Spleen (tissue), 11 donors: ENCODE data around the gene CD8A. TPM values are rescaled to one million over a fixed set of nuclear protein-coding genes. Genes with fewer than 3 reads are reported as not detected.

Experiments
- DNase-seq: peaks from one replicate; pipeline ENCODE4 v3.0.0-alpha.2; 2020
- H3K27ac ChIP-seq, 8 donors: fragments of 200-600 bp; sonication (generic) in 7 of 8; 1 replicate in 4 of 8; 2 replicates in 4 of 8; pipeline versions ENCODE4 v1.5.0 to v1.8.0; 2016 to 2021; ENCODE audit warnings: inconsistent platforms in 4 of 8, mild to moderate bottlenecking in 4 of 8, moderate library complexity in 1 of 8
- H3K27me3 ChIP-seq, 7 donors: fragments of 200-600 bp; sonication (generic) in 6 of 7; replicated peaks in 1 of 7; 1 replicate in 4 of 7; 2 replicates in 3 of 7; pipeline versions ENCODE4 v1.5.0 to v1.8.0; 2016 to 2021; ENCODE audit warnings: inconsistent platforms in 3 of 7, mild to moderate bottlenecking in 1 of 7
- H3K36me3 ChIP-seq, 6 donors: fragments of 200-600 bp; sonication (generic) in 5 of 6; 1 replicate in 4 of 6; 2 replicates in 2 of 6; pipeline versions ENCODE4 v1.5.0 to v1.8.0; 2016 to 2021; ENCODE audit warnings: inconsistent platforms in 2 of 6
- H3K4me1 ChIP-seq, 6 donors: fragments of 200-600 bp; sonication (generic) in 5 of 6; 1 replicate in 3 of 6; 2 replicates in 3 of 6; pipeline versions ENCODE4 v1.5.0 to v1.8.0; 2016 to 2021; ENCODE audit warnings: inconsistent platforms in 3 of 6
- H3K4me3 ChIP-seq, 8 donors: fragments of 200-600 bp; sonication (generic) in 7 of 8; 1 replicate in 4 of 8; 2 replicates in 4 of 8; pipeline versions ENCODE4 v1.5.0 to v1.8.0; 2016 to 2021; ENCODE audit warnings: inconsistent platforms in 4 of 8, mild to moderate bottlenecking in 4 of 8, moderate library complexity in 2 of 8
- H3K9me3 ChIP-seq, 8 donors: fragments of 200-600 bp; sonication (generic) in 7 of 8; 1 replicate in 4 of 8; 2 replicates in 4 of 8; pipeline versions ENCODE4 v1.5.0 to v1.8.0; 2016 to 2021; ENCODE audit warnings: inconsistent platforms in 4 of 8
- CTCF ChIP-seq, 11 experiments: fragments of 200-600 bp in 7 of 11; fragments of 450-650 bp in 4 of 11; sonication (generic) in 4 of 11; IDR thresholded peaks in 8 of 11; conservative IDR thresholded peaks in 3 of 11; 1 replicate in 7 of 11; 2 replicates in 4 of 11; pipeline versions ENCODE4 v1.4.0 to v1.8.0; 2016 to 2021; ENCODE audit warnings: antibody characterized with exemption in 11 of 11, inconsistent platforms in 4 of 11, mild to moderate bottlenecking in 1 of 11
- POLR2A ChIP-seq, 3 donors: fragments of 450-650 bp; IDR thresholded peaks; one replicate each; pipeline ENCODE4 v1.5.1; 2017; ENCODE audit warnings: antibody characterized with exemption in 3 of 3, mild to moderate bottlenecking in 1 of 3
- POLR2AphosphoS5 ChIP-seq, 3 donors: sonication (generic); formaldehyde crosslinking; IDR thresholded peaks; one replicate each; pipeline ENCODE4 v1.5.1; 2017; ENCODE audit warnings: antibody characterized with exemption in 3 of 3
- WGBS, 5 donors: extraction: QIAGEN DNeasy Blood & Tissue Kit in 3 of 5; methylation state at CpG; one replicate each; pipeline versions ENCODE4 v1.1.5 to v1.1.7; 2013 to 2018; 5-methylcytosine and 5-hydroxymethylcytosine counted together
- intact Hi-C: fragments of 100-400 bp; cut with DNase I; formaldehyde crosslinking; loops from one replicate; pipeline ENCODE4 v1.15.0; 2023; ENCODE audit warnings: low total_unique reads
- polyA plus RNA-seq, 3 donors: library from polyadenylated mRNA; stranded (reverse); fragments of 200-250 nt; gene quantifications; one replicate each; pipeline ENCODE4 v1.2.1, GENCODE V29; 2013
- total RNA-seq, 7 donors: library from RNA; depleted of rRNA in 3 of 7; stranded (reverse); fragments of >200 nt in 3 of 7; fragmentation: NEBNext Ultra II Directional in 4 of 7; extraction: Animal tissue kit (Norgen Biotek cat#: 25700) in 4 of 7; gene quantifications; one replicate each; pipeline versions ENCODE4 v1.1.0 to v1.2.1, GENCODE V29; 2016 to 2021
- donor health status: healthy with polysubstance abuse.
- donor health status: DM: no; HTN: no; CAD: no; lungs with moderate emphysema.
- donor health status: DM: no; HTN: no; CAD: no.
- donor health status: Bipolar disorder and iron deficiency.
- donor health status: healthy.
- donor health status: DM: no; HTN: no; CAD: no.
- donor health status: DM: yes; HTN: yes; CAD: no.

The CD8A gene
- total and polyA plus RNA-seq, 10 donors: 14.2 to 182 (median 95.8) TPM

DNA sequence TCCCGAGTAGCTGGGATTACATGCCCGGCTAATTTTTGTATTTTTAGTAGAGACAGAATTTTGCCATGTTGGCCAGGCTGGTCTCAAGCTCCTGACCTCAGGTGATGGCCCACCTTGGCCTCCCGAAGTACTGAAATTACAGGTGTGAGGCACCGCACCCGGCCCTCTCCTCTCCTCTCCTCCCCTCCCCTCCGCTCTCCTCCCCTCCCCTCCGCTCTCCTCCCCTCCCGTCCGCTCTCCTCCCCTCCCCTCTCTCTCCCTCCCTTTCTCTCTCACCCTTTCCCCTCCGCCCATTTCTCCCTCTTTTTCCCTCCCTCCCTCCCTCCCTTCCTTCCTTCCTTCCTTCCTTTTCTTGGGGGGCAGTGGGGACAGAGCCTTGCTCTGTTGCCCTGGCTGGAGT lies 42.6 kb upstream of the CD8A start:
- H3K27ac ChIP-seq: no peak overlapping the region
- H3K36me3 ChIP-seq: no peaks in the 10 kb centered on the region
- intact Hi-C loops: no loop called here
- H3K4me3 ChIP-seq: no peak overlapping the region
- H3K4me1 ChIP-seq: peaks cover 0 to 5% (median 0%) of the 10 kb centered on the region in 6 donors
- H3K9me3 ChIP-seq: no peaks in the 10 kb centered on the region
- DNase-seq: no peak
- 71 to 84% (median 77%) methylated on average over 6 to 10 of the region's 10 CpGs for WGBS, 5 donors
- TF ChIP-seq CTCF (IDR thresholded peaks at IDR 0.05 in 8 of 11, conservative IDR thresholded peaks at IDR 0.05 in 3 of 11) (no peak), POLR2A (IDR thresholded peaks at IDR 0.05) (no peak), POLR2AphosphoS5 (IDR thresholded peaks at IDR 0.05) (no peak)
- H3K27me3 ChIP-seq: peaks cover 0 to 6% (median 0%) of the 10 kb centered on the region in 7 donors

DNA sequence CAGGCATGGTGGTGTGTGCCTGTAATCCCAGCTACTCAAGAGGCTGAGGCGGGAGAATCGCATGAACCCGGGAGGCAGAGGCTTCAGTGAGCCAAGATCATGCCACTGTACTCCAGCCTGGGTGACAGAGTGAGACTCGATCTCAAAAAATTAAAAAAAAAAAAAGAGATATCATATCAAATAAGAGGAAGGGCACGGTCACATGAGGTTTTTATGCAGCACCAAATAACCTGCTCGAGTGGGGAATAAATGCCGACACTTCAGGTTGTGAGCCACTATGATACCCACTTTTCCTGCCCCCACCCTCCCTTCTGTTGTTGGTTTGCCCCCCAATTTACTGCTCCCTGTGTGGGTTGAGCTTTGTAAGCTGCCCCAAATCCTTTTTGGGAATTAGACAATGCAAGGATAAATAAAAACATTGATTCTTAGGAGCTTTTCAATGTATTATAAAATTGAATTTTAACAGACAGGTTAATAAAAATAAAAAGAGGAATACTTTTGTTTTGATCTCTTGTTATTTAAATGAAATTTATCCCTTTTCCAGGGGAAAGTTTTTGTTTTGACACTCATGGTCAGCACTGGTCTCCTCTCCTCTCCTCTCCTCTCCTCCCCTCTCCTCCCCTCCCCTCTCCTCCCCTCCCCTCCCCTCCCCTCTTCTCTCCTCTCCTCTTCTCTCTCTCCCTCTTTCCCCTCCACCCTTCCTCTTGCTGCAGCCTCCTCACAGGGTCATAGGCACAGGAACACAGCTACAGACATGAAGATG lies 41.8 kb upstream of the CD8A start:
- Histone ChIP-seq H3K4me1 (no peaks in the 10 kb centered on the region), H3K27ac (no peak overlapping the region), H3K36me3 (no peaks in the 10 kb centered on the region), H3K27me3 (peaks cover 0 to 6% (median 0%) of the 10 kb centered on the region in 7 donors), H3K9me3 (no peaks in the 10 kb centered on the region), H3K4me3 (no peak overlapping the region)
- WGBS, 5 donors: 78 to 85% (median 84%) methylated on average over 7 of the region's 7 CpGs
- TF ChIP-seq POLR2A (IDR thresholded peaks at IDR 0.05): no peak
- DNase-seq: no peak
- intact Hi-C loops: no loop called here

DNA sequence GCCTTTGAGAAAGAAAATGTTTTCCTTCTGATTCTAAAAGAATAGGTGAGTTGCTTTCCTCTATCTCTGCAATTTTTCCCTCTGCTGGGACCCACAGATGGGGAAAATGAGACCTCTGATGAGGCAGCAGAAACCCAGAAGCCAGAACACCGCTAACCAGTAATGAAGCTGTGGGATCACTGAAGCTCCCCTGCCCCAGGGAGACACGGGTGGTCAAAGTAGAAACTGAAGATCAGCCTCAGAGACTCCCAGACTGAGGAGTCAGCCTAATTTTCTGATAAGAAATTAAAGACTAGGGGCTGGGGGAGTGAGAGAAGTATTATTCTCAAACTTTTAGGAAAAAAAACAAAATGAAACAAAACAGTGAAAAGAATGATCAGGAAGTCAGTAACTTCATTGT lies 40.8 kb upstream of the CD8A start:
- H3K4me1 ChIP-seq: no peaks in the 10 kb centered on the region
- no peak for DNase-seq
- H3K27me3 ChIP-seq: peaks cover 0 to 6% (median 0%) of the 10 kb centered on the region in 7 donors
- H3K4me3 ChIP-seq: no peak overlapping the region
- TF ChIP-seq POLR2A (IDR thresholded peaks at IDR 0.05): no peak
- WGBS, 5 donors: 44 to 73% (median 65%) methylated on average over 2 of the region's 2 CpGs
- intact Hi-C loops: no loop called here
- no peaks in the 10 kb centered on the region for H3K36me3 ChIP-seq
- no peak overlapping the region for H3K27ac ChIP-seq
- H3K9me3 ChIP-seq: no peaks in the 10 kb centered on the region

DNA sequence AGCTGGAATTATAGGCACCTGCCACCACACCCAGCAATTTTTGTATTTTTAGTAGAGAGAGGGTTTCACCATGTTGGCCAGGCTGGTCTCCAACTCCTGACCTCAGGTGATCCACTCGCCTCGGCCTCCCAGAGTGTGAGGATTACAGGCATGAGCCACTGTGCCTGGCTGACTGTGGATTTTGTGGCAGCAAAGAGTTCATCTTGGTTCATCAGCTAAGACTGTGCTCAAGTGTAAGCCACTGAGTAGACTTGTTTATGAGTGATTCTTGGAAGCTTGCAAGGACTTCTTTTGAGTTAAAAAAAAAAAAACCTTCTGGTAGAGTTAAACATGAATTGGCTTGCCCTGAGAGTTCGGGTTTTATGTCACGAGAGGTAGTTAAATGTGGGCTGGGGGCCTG lies 36.2 kb upstream of the CD8A start:
- DNase-seq: no peak
- Histone ChIP-seq H3K4me3 (peak overlapping the region in 1 of 8 donors; percentile 62), H3K27ac (peak overlapping the region in 5 of 8 donors; percentile 38 to 82 (median 63)), H3K4me1 (no peaks in the 10 kb centered on the region), H3K36me3 (no peaks in the 10 kb centered on the region), H3K27me3 (peaks cover 0 to 5% (median 0%) of the 10 kb centered on the region in 7 donors), H3K9me3 (peaks cover 0 to 16% (median 11%) of the 10 kb centered on the region in 8 donors)
- TF ChIP-seq POLR2AphosphoS5 (IDR thresholded peaks at IDR 0.05): no peak
- TF ChIP-seq CTCF (IDR thresholded peaks at IDR 0.05 in 8 of 11, conservative IDR thresholded peaks at IDR 0.05 in 3 of 11): no peak
- no peak for TF ChIP-seq POLR2A (IDR thresholded peaks at IDR 0.05)
- 78 to 92% (median 87%) methylated on average over 4 of the region's 4 CpGs for WGBS, 5 donors
- intact Hi-C loops: no loop called here

- no peaks in the 10 kb centered on the region for H3K36me3 ChIP-seq
- DNase-seq: no peak
- no peaks in the 10 kb centered on the region for H3K4me1 ChIP-seq
- intact Hi-C loops: no loop called here
- 60 to 69% (median 66%) methylated on average over 13 to 16 of the region's 16 CpGs for WGBS, 5 donors
- H3K4me3 ChIP-seq: peak overlapping the region in 6 of 8 donors; percentile 5 to 62 (median 22)
- H3K27ac ChIP-seq: peak overlapping the region in 5 of 8 donors; percentile 38 to 82 (median 63)
- TF ChIP-seq CTCF (IDR thresholded peaks at IDR 0.05 in 8 of 11, conservative IDR thresholded peaks at IDR 0.05 in 3 of 11) (no peak), POLR2AphosphoS5 (IDR thresholded peaks at IDR 0.05) (peak in 2 of 3 donors; percentile 36 to 71)
- peaks cover 0 to 22% (median 15%) of the 10 kb centered on the region in 8 donors for H3K9me3 ChIP-seq
- H3K27me3 ChIP-seq: peaks cover 0 to 5% (median 0%) of the 10 kb centered on the region in 7 donors
Measured at GRCh38 chr2:86825693-86826381, 35.1 kb upstream of the CD8A start.
